Measurements from ENCODE around the gene OR8G1.
"Not testable (repeated sequence)": the region's sequence is repeated elsewhere in the genome, so short reads cannot be mapped to it uniquely, and the experiment has no call there.

OR8G1 gene

GRCh38 chr11:124238512-124238911 lies 2.4 kb upstream of the OR8G1 start:
- DNase-seq (ENCODE audit: low read depth in 2 of 2): no peak

GRCh38 chr11:124249869-124250268 lies 9.0 kb downstream of the OR8G1 start:
- DNase-seq (ENCODE audit: low read depth in 2 of 2): not testable (repeated sequence)

- DNase-seq (ENCODE audit: low read depth in 2 of 2): no peak
These were observed 15.2 kb downstream of the OR8G1 start, which contains the start of gene OR8G5 for GRCh38 chr11:124256076-124256475. Gene OR8G5 (plus strand): TSS chr11:124256376. CDS start chr11:124264932, 8,556 bp downstream.

GRCh38 chr11:124265041-124265440 lies 24.1 kb downstream of the OR8G1 start:
- DNase-seq (ENCODE audit: low read depth in 2 of 2): not testable (repeated sequence)

- not testable (repeated sequence) for DNase-seq (ENCODE audit: low read depth in 2 of 2)
These were observed 30.0 kb downstream of the OR8G1 start for GRCh38 chr11:124270886-124271285.

GRCh38 chr11:124274000-124274399 lies 33.1 kb downstream of the OR8G1 start:
- no peak for DNase-seq (ENCODE audit: low read depth in 2 of 2)

- DNase-seq (ENCODE audit: low read depth in 2 of 2): no peak
These were observed 35.2 kb downstream of the OR8G1 start for GRCh38 chr11:124276081-124276480.

- DNase-seq (ENCODE audit: low read depth in 2 of 2): no peak
These were observed 36.3 kb downstream of the OR8G1 start for GRCh38 chr11:124277207-124277606.

- no peak for DNase-seq (ENCODE audit: low read depth in 2 of 2)
These were observed 36.9 kb downstream of the OR8G1 start for GRCh38 chr11:124277804-124278203.

- DNase-seq (ENCODE audit: low read depth in 2 of 2): no peak
These were observed 37.4 kb downstream of the OR8G1 start for GRCh38 chr11:124278261-124278660.

GRCh38 chr11:124285610-124286344 lies 44.9 kb downstream of the OR8G1 start:
- DNase-seq (ENCODE audit: low read depth in 2 of 2): no peak

GRCh38 chr11:124294687-124295086 lies 53.8 kb downstream of the OR8G1 start:
- no peak for DNase-seq (ENCODE audit: low read depth in 2 of 2)

- no peak for DNase-seq (ENCODE audit: low read depth in 2 of 2)
These were observed 55.1 kb downstream of the OR8G1 start for GRCh38 chr11:124296016-124296415.

GRCh38 chr11:124297921-124298320 lies 57.0 kb downstream of the OR8G1 start:
- DNase-seq (ENCODE audit: low read depth in 2 of 2): no peak

- no peak for DNase-seq (ENCODE audit: low read depth in 2 of 2)
These were observed 60.7 kb downstream of the OR8G1 start for GRCh38 chr11:124301548-124301947.

- no peak for DNase-seq (ENCODE audit: low read depth in 2 of 2)
These were observed 61.6 kb downstream of the OR8G1 start for GRCh38 chr11:124302347-124303125.

Measured in activated CD4-positive, alpha-beta T cell treated with anti-CD3 and anti-CD28 coated beads for 24 hours (primary cell).